Pancreas (tissue), 10 donors: Measurements from ENCODE around the gene OARD1. TPM values are rescaled to one million over a fixed set of nuclear protein-coding genes. Genes with fewer than 3 reads are reported as not detected.
"Not testable (repeated sequence)": the region's sequence is repeated elsewhere in the genome, so short reads cannot be mapped to it uniquely, and the experiment has no call there.

Experiments
- ATAC-seq, 4 donors: fragments of 200-7000 bp; cut with Tn5 transposase; one replicate each; pipeline versions ENCODE4 v1.8.0 to v1.9.1; 2020; ENCODE audit warnings: mild to moderate bottlenecking in 4 of 4, moderate library complexity in 4 of 4
- DNase-seq, 6 donors: peaks; one replicate each; pipeline ENCODE4 v3.0.0-alpha.2; 2020
- FAIRE-seq: peaks from 2 replicates; lab custom pipeline; 2012; peaks lifted over from hg19 to GRCh38; lab: Jason Lieb, UNC
- H3K27ac ChIP-seq, 4 donors: fragments of 200-600 bp; sonication (generic); 1 replicate in 3 of 4; 2 replicates in 1 of 4; pipeline versions ENCODE4 v1.5.0 to v1.8.0; 2020
- H3K27me3 ChIP-seq, 4 donors: fragments of 200-600 bp; one replicate each; pipeline ENCODE4 v1.8.0; 2021
- H3K36me3 ChIP-seq, 3 donors: fragments of 200-600 bp; sonication (generic) in 1 of 3; one replicate each; pipeline versions ENCODE4 v1.5.0 to v1.8.0; 2020 to 2021
- H3K4me1 ChIP-seq, 3 donors: fragments of 200-600 bp; one replicate each; pipeline ENCODE4 v1.8.0; 2021
- H3K4me3 ChIP-seq, 4 donors: fragments of 200-600 bp; sonication (generic) in 2 of 4; one replicate each; pipeline versions ENCODE4 v1.5.0 to v1.8.0; 2020 to 2021
- H3K9me3 ChIP-seq, 4 donors: fragments of 200-600 bp; one replicate each; pipeline ENCODE4 v1.8.0; 2021
- WGBS, 2 donors: extraction: QIAGEN DNeasy Blood & Tissue Kit; methylation state at CpG; one replicate each; pipeline ENCODE4 v1.1.7; 2013; 5-methylcytosine and 5-hydroxymethylcytosine counted together
- intact Hi-C, 3 donors: fragments of 100-400 bp; cut with DNase I; formaldehyde crosslinking; loops; one replicate each; pipeline versions ENCODE4 v1.11.1 to v1.14.2; 2022
- polyA plus RNA-seq, 2 donors: library from polyadenylated mRNA; stranded (reverse); fragments of 200-250 nt; gene quantifications; one replicate each; pipeline ENCODE4 v1.2.3, GENCODE V29; 2013
- total RNA-seq, 6 donors: library from RNA; stranded (reverse); fragmentation: NEBNext Ultra II Directional in 4 of 6; extraction: Animal tissue kit (Norgen Biotek cat#: 25700) in 4 of 6; gene quantifications; one replicate each; pipeline versions ENCODE4 v1.2.1 to v1.2.4, GENCODE V29; 2021 to 2023
- TF ChIP-seq, protein P1 (sequence below), 4 donors: fragments of 200-600 bp; sonication (generic) in 3 of 4; IDR thresholded peaks; one replicate each; pipeline versions ENCODE4 v1.5.0 to v1.8.0; 2021; ENCODE audit warnings: antibody characterized with exemption in 4 of 4
- donor health status: healthy with polysubstance abuse.
- donor health status: DM: no; HTN: no; CAD: no; lungs with moderate emphysema.
- donor health status: DM: no; HTN: no; CAD: no.
- donor health status: control.
- donor health status: control.
- donor health status: Bipolar disorder and iron deficiency.
- donor health status: DM: yes; HTN: yes; CAD: no.
- donor health status: DM: no; HTN: no; CAD: no.
- donor health status: DM: no; HTN: no; CAD: no.
- donor health status: DM: yes; HTN: yes; CAD: no.

OARD1 gene, protein sequence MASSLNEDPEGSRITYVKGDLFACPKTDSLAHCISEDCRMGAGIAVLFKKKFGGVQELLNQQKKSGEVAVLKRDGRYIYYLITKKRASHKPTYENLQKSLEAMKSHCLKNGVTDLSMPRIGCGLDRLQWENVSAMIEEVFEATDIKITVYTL
- 10 to 100 TPM; 16.0 to 26.9 (median 20.6) TPM for total RNA-seq
- 10 to 100 TPM; 21.1 to 30.9 TPM for polyA plus RNA-seq

DNA sequence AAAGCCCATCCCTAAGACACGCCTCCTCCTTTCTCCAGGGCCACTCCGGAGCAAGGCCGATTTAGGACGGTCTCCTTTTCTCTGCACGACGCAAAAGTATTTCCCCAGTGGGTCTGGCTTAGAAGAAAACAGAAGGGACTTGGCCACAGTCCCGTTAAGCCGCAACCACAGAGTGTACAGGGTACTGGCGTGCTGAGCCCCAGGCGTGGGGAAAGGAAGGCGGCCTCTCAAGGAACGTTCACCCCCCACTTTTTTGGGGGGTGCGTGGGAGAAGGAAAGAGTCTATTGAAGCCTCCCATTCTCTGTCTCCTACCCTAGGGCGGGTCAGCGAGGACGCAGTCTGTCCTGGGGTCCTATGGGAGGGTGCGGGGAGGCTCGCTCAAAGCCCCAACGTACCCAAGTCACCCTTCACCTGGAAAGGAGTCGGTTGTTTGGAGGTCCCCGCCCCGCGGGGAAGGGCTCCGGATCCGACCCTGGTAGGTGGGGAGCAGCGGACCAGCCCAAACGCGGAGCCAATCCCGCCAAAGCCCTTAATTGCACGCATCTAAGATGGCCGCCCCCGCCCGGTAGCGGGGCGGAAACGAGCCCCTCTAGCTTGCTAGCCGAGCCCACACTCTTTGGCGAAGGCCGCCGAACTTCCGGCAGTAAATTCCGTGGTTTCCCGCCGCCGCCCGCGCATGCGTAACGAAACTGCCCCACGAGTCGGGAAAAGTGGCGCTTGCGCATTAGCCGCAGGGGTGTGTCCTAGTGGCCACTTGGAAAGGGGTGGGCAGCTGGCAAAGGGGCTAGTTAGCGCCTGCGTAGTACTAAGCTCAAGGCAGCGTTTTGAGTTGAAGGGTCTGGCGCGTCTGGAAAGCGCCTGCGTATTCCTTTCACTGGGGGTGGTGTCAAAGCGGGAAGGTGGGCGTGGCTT, at the start of gene OARD1:
OARD1 (minus strand) TSS at position 434 of the 913 bp plus-strand sequence. CDS start 722 bp downstream, outside the sequence.
- Histone ChIP-seq H3K9me3 (no peaks in the 10 kb centered on the region), H3K4me3 (peak within 1 kb of the TSS; percentile 89 to 98 (median 94)), H3K27me3 (no peaks in the 10 kb centered on the region), H3K4me1 (peaks cover 1 to 35% (median 28%) of the 10 kb centered on the region in 3 donors), H3K27ac (peak within 1 kb of the TSS; percentile 98 to 100 (median 99)), H3K36me3 (peaks cover 0 to 4% (median 0%) of the 10 kb centered on the region in 3 donors)
- no peak for FAIRE-seq
- peak; percentile 70 to 82 (median 72) for ATAC-seq
- 0 to 1% methylated on average over 61 to 63 of the region's 63 CpGs for WGBS, 2 donors
- TF ChIP-seq, protein P1, sequence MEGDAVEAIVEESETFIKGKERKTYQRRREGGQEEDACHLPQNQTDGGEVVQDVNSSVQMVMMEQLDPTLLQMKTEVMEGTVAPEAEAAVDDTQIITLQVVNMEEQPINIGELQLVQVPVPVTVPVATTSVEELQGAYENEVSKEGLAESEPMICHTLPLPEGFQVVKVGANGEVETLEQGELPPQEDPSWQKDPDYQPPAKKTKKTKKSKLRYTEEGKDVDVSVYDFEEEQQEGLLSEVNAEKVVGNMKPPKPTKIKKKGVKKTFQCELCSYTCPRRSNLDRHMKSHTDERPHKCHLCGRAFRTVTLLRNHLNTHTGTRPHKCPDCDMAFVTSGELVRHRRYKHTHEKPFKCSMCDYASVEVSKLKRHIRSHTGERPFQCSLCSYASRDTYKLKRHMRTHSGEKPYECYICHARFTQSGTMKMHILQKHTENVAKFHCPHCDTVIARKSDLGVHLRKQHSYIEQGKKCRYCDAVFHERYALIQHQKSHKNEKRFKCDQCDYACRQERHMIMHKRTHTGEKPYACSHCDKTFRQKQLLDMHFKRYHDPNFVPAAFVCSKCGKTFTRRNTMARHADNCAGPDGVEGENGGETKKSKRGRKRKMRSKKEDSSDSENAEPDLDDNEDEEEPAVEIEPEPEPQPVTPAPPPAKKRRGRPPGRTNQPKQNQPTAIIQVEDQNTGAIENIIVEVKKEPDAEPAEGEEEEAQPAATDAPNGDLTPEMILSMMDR (IDR thresholded peaks at IDR 0.05): no peak
- peak; percentile 99 to 100 (median 100) for DNase-seq
- intact Hi-C loops: no loop called here

DNA sequence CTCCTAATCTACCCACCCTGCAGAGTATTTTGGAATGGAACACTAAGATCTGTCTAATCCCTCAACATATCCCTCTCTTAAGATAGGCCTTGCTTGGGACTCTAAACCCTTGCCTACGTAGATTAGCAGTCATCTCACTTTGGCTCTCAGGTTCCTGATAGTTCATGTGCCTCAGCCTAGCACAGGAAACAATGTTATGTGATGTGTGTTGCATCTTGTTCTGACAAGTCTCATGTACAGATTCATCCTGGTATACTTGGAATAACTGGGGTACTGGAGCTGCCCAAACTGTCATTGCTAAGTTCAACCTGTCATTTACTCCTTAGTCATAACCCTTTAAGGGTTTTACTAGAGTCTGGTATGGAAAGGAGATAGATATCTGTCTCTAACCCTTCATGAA, 47.9 kb upstream of the OARD1 start:
- peaks cover 0 to 8% (median 0%) of the 10 kb centered on the region in 3 donors for H3K36me3 ChIP-seq
- 93 to 94% methylated on average over 1 of the region's 1 CpG for WGBS, 2 donors
- no peak for DNase-seq
- H3K4me1 ChIP-seq: peaks cover 0 to 12% (median 0%) of the 10 kb centered on the region in 3 donors
- no peaks in the 10 kb centered on the region for H3K9me3 ChIP-seq
- H3K27ac ChIP-seq: no peak overlapping the region
- H3K4me3 ChIP-seq: no peak overlapping the region
- no peak for FAIRE-seq
- H3K27me3 ChIP-seq: no peaks in the 10 kb centered on the region
- intact Hi-C loops: no loop called here
- TF ChIP-seq, protein P1 (IDR thresholded peaks at IDR 0.05): no peak
- no peak for ATAC-seq

DNA sequence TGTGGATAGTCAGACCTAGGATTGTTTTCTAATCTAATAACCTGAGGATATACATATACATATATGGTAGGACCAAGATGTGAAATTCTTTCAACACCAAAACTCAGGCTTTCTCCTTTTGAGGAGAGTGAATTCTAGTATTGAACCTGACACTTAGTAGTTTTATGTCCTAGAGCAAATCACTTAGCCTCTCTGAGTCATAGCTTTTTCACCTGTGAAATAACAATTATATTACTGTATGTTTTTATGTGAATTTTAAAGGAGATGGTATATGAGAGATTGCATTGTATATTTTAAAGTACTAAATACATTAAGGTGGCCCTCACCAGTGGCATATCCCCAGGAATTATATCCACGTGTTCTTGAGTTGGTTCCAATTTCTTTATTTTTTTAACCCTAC, 47.4 kb upstream of the OARD1 start:
- no peaks in the 10 kb centered on the region for H3K27me3 ChIP-seq
- WGBS, 2 donors: 66 to 74% methylated on average over 1 of the region's 1 CpG
- no peak overlapping the region for H3K27ac ChIP-seq
- intact Hi-C loops: no loop called here
- H3K9me3 ChIP-seq: no peaks in the 10 kb centered on the region
- no peak for ATAC-seq
- TF ChIP-seq, protein P1 (IDR thresholded peaks at IDR 0.05): no peak
- peaks cover 0 to 8% (median 0%) of the 10 kb centered on the region in 3 donors for H3K36me3 ChIP-seq
- no peak for FAIRE-seq
- peaks cover 0 to 12% (median 0%) of the 10 kb centered on the region in 3 donors for H3K4me1 ChIP-seq
- H3K4me3 ChIP-seq: no peak overlapping the region
- DNase-seq: no peak

DNA sequence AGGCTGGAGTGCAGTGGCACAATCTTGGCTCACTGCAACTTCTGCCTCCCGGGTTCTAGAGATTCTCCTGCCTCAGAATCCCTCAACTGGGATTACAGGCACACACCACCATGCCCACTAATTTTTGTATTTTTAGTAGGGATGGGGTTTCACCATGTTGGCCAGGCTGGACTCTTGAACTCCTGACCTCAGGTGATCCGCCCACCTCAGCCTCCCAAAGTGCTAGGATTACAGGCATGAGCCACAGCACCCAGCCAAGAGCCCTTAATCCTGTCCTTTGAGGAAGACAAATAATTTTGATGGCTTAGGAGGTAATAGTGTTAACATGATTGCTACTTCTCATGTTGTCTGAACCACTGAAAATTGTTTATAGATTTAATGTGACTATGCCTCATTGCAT, 42.9 kb upstream of the OARD1 start:
- 88 to 93% methylated on average over 2 of the region's 2 CpGs for WGBS, 2 donors
- intact Hi-C loops, H3K9me3 ChIP-seq, H3K27me3 ChIP-seq, DNase-seq, ATAC-seq, H3K4me3 ChIP-seq, H3K27ac ChIP-seq, H3K36me3 ChIP-seq, FAIRE-seq: not testable (repeated sequence)
- peaks cover 0 to 12% (median 0%) of the 10 kb centered on the region in 3 donors for H3K4me1 ChIP-seq

DNA sequence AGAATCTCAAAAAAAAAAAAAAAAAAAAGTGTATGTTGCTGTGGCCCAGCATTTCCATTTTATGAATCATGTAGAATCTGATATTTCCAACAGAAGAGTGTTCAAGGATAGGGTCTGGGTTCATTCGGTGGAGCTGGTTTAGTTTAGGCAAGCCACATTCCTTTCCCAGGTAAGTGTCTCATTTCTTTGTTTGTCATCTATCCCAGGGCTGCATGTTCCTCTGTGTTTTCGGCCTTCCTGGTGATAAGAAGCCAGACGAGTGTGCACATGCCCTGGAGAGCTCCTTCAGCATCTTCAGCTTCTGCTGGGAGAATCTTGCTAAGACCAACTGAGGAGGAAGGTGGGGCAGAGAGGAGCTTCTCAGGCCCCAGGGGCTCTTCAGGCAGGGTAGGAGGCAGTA, 38.9 kb upstream of the OARD1 start:
- no peak for FAIRE-seq
- WGBS, 2 donors: 79 to 84% methylated on average over 3 of the region's 3 CpGs
- no peak for DNase-seq

More for the DNA sequence above, 38.9 kb upstream of the OARD1 start:
- intact Hi-C loops: no loop called here
- no peaks in the 10 kb centered on the region for H3K4me1 ChIP-seq
- H3K36me3 ChIP-seq: no peaks in the 10 kb centered on the region
- TF ChIP-seq, protein P1 (IDR thresholded peaks at IDR 0.05): no peak
- H3K27me3 ChIP-seq: no peaks in the 10 kb centered on the region
- no peak overlapping the region for H3K27ac ChIP-seq
- H3K9me3 ChIP-seq: no peaks in the 10 kb centered on the region
- ATAC-seq: no peak
- no peak overlapping the region for H3K4me3 ChIP-seq
